PC-3 (cell line): Measurements from ENCODE around the gene LRAT. TPM values are rescaled to one million over a fixed set of nuclear protein-coding genes. Genes with fewer than 3 reads are reported as not detected.
A peak's percentile ranks its signal among the peaks of the same experiment; 100 is the strongest.
"Not testable (repeated sequence)": the region's sequence is repeated elsewhere in the genome, so short reads cannot be mapped to it uniquely, and the experiment has no call there.

Source experiments
- ATAC-seq: fragments of 200-7000 bp; cut with Tn5 transposase; 2 replicates; pipeline ENCODE4 v1.9.1; 2020; ENCODE audit warnings: mild to moderate bottlenecking, moderate library complexity
- BruUV-seq: library from RNA; stranded (reverse); fragments of 400-500 nt; replicated peaks from 2 replicates; lab custom pipeline; 2021; lab: Mats Ljungman, UMichigan
- CTCF ChIA-PET: fragments of 300-600 bp; sonication (Branson Sonifier 250); formaldehyde crosslinking; loops from one replicate; lab custom pipeline; 2022; ENCODE audit warnings: antibody characterized with exemption; lab: Charles Lee
- POLR2A ChIA-PET: fragments of 300-600 bp; sonication (Branson Sonifier 250); formaldehyde crosslinking; loops from one replicate; lab custom pipeline; 2022; ENCODE audit warnings: antibody characterized with exemption; ENCODE audit not compliant: unreplicated experiment; lab: Charles Lee
- DNase-seq: peaks from one replicate; pipeline ENCODE4 v3.0.0-alpha.2; 2015
- H2AFZ ChIP-seq: fragments of 300-600 bp; sonication (generic); 2 replicates; pipeline ENCODE4 v1.6.0; 2016; ENCODE audit warnings: antibody characterized with exemption, low read length
- H3F3A ChIP-seq: fragments of 300-600 bp; sonication (generic); one replicate; pipeline ENCODE4 v1.6.0; 2017; ENCODE audit warnings: antibody characterized with exemption, low read length, control low read depth, mild to moderate bottlenecking; ENCODE audit not compliant: unreplicated experiment
- H3K27ac ChIP-seq: fragments of 300-600 bp; sonication (generic); 2 replicates; pipeline ENCODE4 v1.5.1; 2016; ENCODE audit warnings: mild to moderate bottlenecking, low read length
- H3K27me3 ChIP-seq: fragments of 300-600 bp; sonication (generic); 2 replicates; pipeline ENCODE4 v1.6.1; 2016; ENCODE audit warnings: low read length, mixed read lengths
- H3K36me3 ChIP-seq: fragments of 300-600 bp; sonication (generic); 2 replicates; pipeline ENCODE4 v1.6.1; 2016; ENCODE audit warnings: low read depth, mixed run types, low read length, mixed read lengths
- H3K4me1 ChIP-seq: fragments of 300-600 bp; sonication (generic); 2 replicates; pipeline ENCODE4 v1.5.1; 2016; ENCODE audit warnings: low read length; ENCODE audit not compliant: insufficient read depth
- H3K4me2 ChIP-seq: fragments of 300-600 bp; sonication (generic); 2 replicates; pipeline ENCODE4 v1.6.0; 2016; ENCODE audit warnings: low read length
- H3K4me3 ChIP-seq: fragments of 300-600 bp; sonication (generic); 2 replicates; pipeline ENCODE4 v1.5.1; 2016; ENCODE audit warnings: mild to moderate bottlenecking, low read length, mixed read lengths
- H3K79me2 ChIP-seq: fragments of 300-600 bp; sonication (generic); 2 replicates; pipeline ENCODE4 v1.6.1; 2017; ENCODE audit warnings: low read length, mixed read lengths
- H3K9ac ChIP-seq: fragments of 300-600 bp; sonication (generic); 2 replicates; pipeline ENCODE4 v1.6.0; 2016; ENCODE audit warnings: mild to moderate bottlenecking, low read length
- H3K9me2 ChIP-seq: fragments of 300-600 bp; sonication (generic); replicated peaks from 2 replicates; pipeline ENCODE4 v1.6.1; 2016; ENCODE audit warnings: mixed run types, low read length, mixed read lengths
- H3K9me3 ChIP-seq: fragments of 300-600 bp; sonication (generic); 2 replicates; pipeline ENCODE4 v1.6.1; 2016; ENCODE audit warnings: low read length, mixed read lengths
- H4K20me1 ChIP-seq: fragments of 300-600 bp; sonication (generic); 2 replicates; pipeline ENCODE4 v1.6.1; 2016; ENCODE audit warnings: low read length, mixed read lengths
- EZH2 ChIP-seq: fragments of 300-600 bp; sonication (generic); IDR thresholded peaks from one replicate; pipeline ENCODE4 v1.6.1; 2017; ENCODE audit warnings: antibody characterized with exemption, mild to moderate bottlenecking, low read length; ENCODE audit not compliant: unreplicated experiment
- EZH2phosphoT487 ChIP-seq: fragments of 300-600 bp; sonication (generic); IDR thresholded peaks from 2 replicates; pipeline ENCODE4 v1.6.1; 2018; ENCODE audit warnings: mild to moderate bottlenecking, antibody characterized with exemption, low read length, borderline replicate concordance
- intact Hi-C: fragments of 100-400 bp; cut with micrococcal nuclease; formaldehyde crosslinking; loops from 2 replicates; pipeline ENCODE4 v1.9.0; 2023
- total RNA-seq: library from RNA; depleted of rRNA; stranded (reverse); fragments of >200 nt; gene quantifications from 2 replicates; pipeline ENCODE4 v1.2.3, GENCODE V29; 2014
- TF ChIP-seq, protein P1 (sequence below): fragments of 300-600 bp; sonication (generic); conservative IDR thresholded peaks from 2 replicates; pipeline ENCODE4 v1.5.1; 2017; ENCODE audit warnings: antibody characterized with exemption, low read depth, mild to moderate bottlenecking, low read length

The LRAT gene
- total RNA-seq, 1 experiment from 2014 or later: 0.55 TPM

DNA sequence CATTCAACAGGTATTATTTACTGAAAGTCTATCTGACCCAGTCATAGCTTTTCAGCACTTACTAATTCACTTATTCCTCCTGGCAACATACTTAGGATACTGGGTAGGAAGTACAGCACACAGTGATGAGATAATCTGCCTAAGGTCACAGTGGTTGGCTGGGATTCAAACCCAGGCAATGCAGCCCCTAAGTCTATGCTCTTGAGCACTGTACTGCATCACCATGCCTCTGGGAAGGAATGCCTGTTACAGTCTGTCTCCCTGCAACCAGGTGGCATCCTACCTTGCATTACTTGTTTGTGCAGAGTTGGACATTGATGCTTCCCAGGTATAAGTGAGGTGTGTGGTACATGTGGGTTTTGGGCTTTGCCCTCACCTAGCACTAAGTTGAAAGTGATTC, 21.5 kb upstream of the LRAT start:
- no peak overlapping the region for H3K9ac ChIP-seq
- H3K9me2 ChIP-seq: no peaks in the 10 kb centered on the region
- H3K4me2 ChIP-seq: no peak overlapping the region
- CTCF ChIA-PET: no interaction called here
- intact Hi-C loops: no loop called here
- H3F3A ChIP-seq: no peaks in the 10 kb centered on the region
- no peaks in the 10 kb centered on the region for H3K36me3 ChIP-seq
- no peaks in the 10 kb centered on the region for H3K9me3 ChIP-seq
- no TSS peak for BruUV-seq
- POLR2A ChIA-PET: no interaction called here
- ATAC-seq (no peak), DNase-seq (peak; percentile 65)
- no peaks in the 10 kb centered on the region for H3K27me3 ChIP-seq
- no peak overlapping the region for H2AFZ ChIP-seq
- H3K27ac ChIP-seq: no peak overlapping the region
- H3K4me3 ChIP-seq: no peak overlapping the region
- H3K79me2 ChIP-seq: no peaks in the 10 kb centered on the region
- TF ChIP-seq, protein P1, sequence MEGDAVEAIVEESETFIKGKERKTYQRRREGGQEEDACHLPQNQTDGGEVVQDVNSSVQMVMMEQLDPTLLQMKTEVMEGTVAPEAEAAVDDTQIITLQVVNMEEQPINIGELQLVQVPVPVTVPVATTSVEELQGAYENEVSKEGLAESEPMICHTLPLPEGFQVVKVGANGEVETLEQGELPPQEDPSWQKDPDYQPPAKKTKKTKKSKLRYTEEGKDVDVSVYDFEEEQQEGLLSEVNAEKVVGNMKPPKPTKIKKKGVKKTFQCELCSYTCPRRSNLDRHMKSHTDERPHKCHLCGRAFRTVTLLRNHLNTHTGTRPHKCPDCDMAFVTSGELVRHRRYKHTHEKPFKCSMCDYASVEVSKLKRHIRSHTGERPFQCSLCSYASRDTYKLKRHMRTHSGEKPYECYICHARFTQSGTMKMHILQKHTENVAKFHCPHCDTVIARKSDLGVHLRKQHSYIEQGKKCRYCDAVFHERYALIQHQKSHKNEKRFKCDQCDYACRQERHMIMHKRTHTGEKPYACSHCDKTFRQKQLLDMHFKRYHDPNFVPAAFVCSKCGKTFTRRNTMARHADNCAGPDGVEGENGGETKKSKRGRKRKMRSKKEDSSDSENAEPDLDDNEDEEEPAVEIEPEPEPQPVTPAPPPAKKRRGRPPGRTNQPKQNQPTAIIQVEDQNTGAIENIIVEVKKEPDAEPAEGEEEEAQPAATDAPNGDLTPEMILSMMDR: no peak
- no peak for TF ChIP-seq EZH2
- TF ChIP-seq EZH2phosphoT487: no peak
- peaks cover 27% of the 10 kb centered on the region for H3K4me1 ChIP-seq
- no peaks in the 10 kb centered on the region for H4K20me1 ChIP-seq

DNA sequence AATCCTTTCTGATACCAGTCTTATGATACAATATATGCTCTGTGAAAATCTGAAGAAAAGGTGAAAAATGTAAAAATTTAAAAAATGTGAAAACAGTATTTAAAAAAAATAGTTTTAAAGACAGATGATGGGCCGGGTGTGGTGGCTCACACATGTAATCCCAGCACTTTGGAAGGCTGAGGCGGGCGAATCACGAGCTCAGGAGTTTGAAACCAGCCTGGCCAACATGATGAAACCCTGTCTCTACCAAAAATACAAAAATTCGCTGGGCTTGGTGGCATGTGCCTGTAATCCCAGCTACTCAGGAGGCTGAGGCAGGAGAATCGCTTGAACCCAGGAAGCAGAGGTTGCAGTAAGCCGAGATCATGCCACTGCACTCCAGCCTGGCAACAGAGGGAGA, 20.2 kb upstream of the LRAT start:
- POLR2A ChIA-PET, H3K9ac ChIP-seq, BruUV-seq, H3K36me3 ChIP-seq, H3K27ac ChIP-seq, CTCF ChIA-PET, DNase-seq, intact Hi-C loops, H3K4me2 ChIP-seq, H4K20me1 ChIP-seq, H3K27me3 ChIP-seq, ATAC-seq, H3K79me2 ChIP-seq, H2AFZ ChIP-seq, H3K4me3 ChIP-seq, H3F3A ChIP-seq, H3K9me3 ChIP-seq, H3K9me2 ChIP-seq: not testable (repeated sequence)
- peaks cover 26% of the 10 kb centered on the region for H3K4me1 ChIP-seq

DNA sequence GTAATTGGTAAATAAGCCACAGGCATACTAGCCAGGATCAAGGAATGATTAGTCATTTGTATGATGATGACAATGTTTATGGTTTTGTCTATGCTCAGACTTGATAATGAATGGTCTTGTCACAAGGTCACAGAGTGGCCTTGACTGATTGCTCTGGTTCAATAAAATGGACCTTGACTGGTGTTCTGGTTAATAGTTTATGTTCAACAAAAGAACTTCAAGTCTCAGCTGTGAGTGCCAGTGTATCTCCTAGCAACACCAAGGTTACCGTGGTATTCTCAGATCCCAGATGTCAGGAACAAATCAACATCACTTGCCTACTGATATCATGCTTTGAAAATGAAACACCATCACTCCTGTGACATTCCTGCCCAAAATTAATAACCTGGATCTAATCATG, 16.3 kb upstream of the LRAT start:
- Histone ChIP-seq H4K20me1 (no peaks in the 10 kb centered on the region), H3K79me2 (no peaks in the 10 kb centered on the region), H3K9me3 (no peaks in the 10 kb centered on the region), H2AFZ (no peak overlapping the region), H3K4me2 (no peak overlapping the region), H3K27ac (no peak overlapping the region), H3F3A (no peaks in the 10 kb centered on the region), H3K9me2 (no peaks in the 10 kb centered on the region), H3K36me3 (no peaks in the 10 kb centered on the region), H3K27me3 (no peaks in the 10 kb centered on the region), H3K9ac (no peak overlapping the region), H3K4me1 (no peaks in the 10 kb centered on the region), H3K4me3 (no peak overlapping the region)
- POLR2A ChIA-PET: no interaction called here
- CTCF ChIA-PET: no interaction called here
- no peak for ATAC-seq
- intact Hi-C loops: no loop called here
- TF ChIP-seq EZH2 (no peak), EZH2phosphoT487 (no peak)
- TF ChIP-seq, protein P1: no peak
- no TSS peak for BruUV-seq
- no peak for DNase-seq
